Breast epithelium (tissue), 3 donors: ENCODE data around the gene ADAMTS13.

Experiments used
- POLR2AphosphoS5 ChIP-seq, 3 donors: sonication (generic); formaldehyde crosslinking; IDR thresholded peaks; one replicate each; pipeline ENCODE4 v1.6.1; 2017; ENCODE audit warnings: antibody characterized with exemption in 3 of 3
- TF ChIP-seq, protein P1 (sequence below), 3 donors: fragments of 450-650 bp; IDR thresholded peaks; one replicate each; pipeline ENCODE4 v1.5.1; 2016 to 2017; ENCODE audit warnings: antibody characterized with exemption in 3 of 3, mild to moderate bottlenecking in 3 of 3, moderate library complexity in 3 of 3

DNA sequence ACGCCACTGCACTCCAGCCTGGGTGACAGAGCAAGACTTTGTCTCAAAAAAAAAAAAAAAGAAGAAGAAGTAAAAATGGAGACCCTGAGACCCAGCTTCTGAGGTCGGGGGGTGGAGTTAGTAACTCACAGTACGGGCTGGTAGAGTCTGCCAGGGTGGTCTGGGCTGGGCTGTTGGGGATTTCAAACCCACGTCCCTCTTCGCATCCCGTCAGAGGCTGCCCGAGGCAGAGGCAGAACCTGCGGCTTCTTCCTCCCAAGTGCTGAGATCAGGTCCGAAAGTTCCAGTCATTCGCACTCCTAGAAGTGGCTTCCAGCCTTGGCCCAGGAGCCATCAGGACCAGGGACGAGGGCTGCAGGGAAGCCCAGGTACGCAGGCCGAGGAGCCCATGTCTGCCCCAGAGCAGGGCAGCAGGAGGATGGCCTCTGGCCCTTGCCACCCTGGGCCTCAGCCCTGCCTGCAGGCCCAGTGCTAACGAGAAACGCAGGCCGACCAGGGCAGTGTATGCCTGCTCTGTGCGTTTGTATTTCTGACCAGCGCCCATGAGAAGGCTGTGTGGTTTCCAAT, 66.6 kb downstream of the ADAMTS13 start:
- TF ChIP-seq POLR2AphosphoS5 (IDR thresholded peaks at IDR 0.05): no peak
- TF ChIP-seq, protein P1, sequence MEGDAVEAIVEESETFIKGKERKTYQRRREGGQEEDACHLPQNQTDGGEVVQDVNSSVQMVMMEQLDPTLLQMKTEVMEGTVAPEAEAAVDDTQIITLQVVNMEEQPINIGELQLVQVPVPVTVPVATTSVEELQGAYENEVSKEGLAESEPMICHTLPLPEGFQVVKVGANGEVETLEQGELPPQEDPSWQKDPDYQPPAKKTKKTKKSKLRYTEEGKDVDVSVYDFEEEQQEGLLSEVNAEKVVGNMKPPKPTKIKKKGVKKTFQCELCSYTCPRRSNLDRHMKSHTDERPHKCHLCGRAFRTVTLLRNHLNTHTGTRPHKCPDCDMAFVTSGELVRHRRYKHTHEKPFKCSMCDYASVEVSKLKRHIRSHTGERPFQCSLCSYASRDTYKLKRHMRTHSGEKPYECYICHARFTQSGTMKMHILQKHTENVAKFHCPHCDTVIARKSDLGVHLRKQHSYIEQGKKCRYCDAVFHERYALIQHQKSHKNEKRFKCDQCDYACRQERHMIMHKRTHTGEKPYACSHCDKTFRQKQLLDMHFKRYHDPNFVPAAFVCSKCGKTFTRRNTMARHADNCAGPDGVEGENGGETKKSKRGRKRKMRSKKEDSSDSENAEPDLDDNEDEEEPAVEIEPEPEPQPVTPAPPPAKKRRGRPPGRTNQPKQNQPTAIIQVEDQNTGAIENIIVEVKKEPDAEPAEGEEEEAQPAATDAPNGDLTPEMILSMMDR (IDR thresholded peaks at IDR 0.05): no peak
